GM19025 (cell line): Measurements from ENCODE around the gene NOS3.

ENCODE experiments used
- ATAC-seq: cut with Tn5 transposase; IDR thresholded peaks from one replicate; pipeline ENCODE4 v1.9.1; 2021; ENCODE audit warnings: mild to moderate bottlenecking, low read depth, moderate library complexity; ENCODE audit not compliant: unreplicated experiment

NOS3 gene

GRCh38 chr7:150977382-150978125 lies 13.3 kb upstream of the NOS3 start:
- no peak for ATAC-seq

- ATAC-seq = no peak
These were observed 12.6 kb upstream of the NOS3 start, which contains the start of gene KCNH2 for GRCh38 chr7:150978126-150978789. TSS of gene KCNH2 (minus strand) at chr7:150978321. CDS start at chr7:150977913, 408 bp downstream.

DNA sequence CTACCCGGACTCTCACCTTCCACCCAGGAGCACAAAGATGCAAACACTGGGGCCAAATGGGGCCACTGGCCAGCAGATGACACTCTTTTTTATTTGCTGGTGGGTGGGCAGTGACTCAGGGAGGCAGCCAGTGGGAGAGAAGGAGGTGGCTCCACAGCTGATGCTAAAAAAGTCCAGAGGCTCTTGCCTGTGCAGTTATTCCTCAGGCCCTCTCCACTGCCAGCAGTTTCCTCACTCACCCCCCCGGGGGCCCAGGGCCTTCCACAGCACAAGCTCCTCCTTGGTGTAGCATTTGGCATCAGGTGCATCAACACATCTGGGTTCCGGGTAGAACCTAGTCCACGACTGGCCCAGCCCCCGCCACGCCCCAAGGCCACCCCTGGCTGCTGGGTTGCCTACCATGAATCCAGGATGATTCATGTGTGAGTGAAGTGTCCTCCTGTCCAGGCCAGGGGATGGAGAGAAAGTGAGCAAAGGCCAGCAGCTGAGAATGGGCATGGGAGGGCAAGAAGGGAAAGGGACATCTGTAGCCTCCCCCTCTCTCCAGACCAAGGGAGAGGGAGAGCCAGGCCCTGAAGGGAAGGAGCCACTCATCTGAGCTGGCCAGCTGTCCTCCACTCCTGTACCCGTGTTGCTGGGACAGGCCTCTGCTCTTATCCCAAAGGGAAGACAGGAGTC lies 11.0 kb upstream of the NOS3 start:
- no peak for ATAC-seq

DNA sequence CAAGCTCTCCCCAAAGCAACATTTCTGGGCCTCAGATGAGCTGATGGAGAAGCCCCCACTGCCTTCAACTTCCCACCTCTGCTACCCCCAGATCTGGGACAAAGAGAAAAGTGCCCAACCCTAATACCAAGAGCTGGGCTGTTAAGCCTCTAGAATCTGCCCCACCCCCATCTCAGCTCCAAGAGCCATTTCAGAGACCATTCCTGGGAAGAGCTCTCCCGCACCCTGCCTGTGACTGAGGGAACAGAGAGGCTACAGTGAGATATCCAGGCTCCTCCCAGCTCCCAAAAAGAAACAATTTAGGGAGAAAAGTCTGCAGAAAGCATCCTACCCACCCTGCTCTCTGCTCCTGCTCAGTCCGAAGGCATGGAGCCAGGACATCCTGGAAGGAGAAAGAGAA lies 10.2 kb upstream of the NOS3 start:
- ATAC-seq = no peak

- no peak for ATAC-seq
These were observed 9.2 kb upstream of the NOS3 start for GRCh38 chr7:150981644-150982043.

GRCh38 chr7:150982351-150982750 lies 8.5 kb upstream of the NOS3 start:
- no peak for ATAC-seq

DNA sequence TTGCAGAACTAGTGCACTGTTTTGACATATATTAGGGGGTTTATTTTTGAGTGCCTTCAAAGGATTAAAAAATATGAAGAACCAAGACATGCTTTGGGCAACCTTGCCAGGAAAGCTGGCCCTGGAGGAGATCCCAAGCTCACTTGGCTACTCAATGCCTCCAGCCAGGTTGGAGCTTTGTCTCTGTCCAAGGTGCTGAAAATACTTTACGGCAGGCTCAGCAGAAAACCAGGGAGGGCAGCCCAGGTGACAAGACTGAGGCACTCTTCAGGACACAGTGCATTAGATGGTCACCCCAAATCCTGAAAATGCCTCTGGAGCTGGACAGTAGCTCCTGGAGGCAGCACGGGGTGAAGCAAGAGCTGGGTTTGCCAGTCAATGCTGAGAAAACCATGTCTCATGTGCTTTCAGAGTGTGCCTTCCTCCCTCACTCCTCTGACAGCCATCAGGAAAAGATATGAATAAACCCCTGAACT lies 6.9 kb upstream of the NOS3 start:
- no peak for ATAC-seq

DNA sequence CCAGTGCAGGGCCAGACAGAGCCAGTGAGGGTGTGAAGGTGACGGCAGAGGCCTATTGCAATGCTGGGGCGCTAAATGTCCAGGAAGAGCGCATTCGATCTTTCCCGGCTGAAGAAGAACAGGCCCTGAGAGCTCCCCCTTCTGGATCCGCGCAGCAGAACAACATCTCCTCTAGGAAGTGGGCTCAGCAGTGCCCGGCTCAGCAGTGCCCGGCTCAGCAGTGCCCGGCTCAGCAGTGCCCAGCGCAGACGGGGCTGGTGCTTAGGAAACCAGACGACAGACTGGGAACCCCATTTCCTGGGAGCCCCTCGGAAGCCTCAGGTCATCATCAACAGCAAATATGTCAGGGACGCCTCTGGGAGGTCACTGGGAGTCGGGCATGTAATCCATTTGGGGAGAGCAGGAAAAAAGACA lies 4.7 kb upstream of the NOS3 start:
- ATAC-seq = no peak

DNA sequence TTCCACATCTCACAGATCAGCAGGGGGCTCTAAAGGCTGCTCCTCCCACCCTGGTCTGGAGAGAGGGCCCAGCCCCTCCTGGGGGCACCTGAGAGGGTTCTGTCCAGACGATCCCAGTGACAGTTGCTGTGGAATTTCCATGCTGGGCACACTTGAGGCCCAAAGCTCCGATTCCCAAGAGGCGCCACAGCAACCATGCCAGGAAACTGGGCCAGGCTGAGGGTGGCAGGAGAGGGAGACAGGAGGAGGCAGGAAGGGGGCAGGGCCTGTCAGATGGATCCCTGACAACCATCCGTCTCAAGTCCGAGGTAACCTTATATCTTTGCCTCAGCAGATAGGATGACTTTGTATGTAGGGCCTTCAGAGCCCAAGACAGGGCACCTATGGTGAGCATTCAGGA lies 4.3 kb upstream of the NOS3 start:
- no peak for ATAC-seq

DNA sequence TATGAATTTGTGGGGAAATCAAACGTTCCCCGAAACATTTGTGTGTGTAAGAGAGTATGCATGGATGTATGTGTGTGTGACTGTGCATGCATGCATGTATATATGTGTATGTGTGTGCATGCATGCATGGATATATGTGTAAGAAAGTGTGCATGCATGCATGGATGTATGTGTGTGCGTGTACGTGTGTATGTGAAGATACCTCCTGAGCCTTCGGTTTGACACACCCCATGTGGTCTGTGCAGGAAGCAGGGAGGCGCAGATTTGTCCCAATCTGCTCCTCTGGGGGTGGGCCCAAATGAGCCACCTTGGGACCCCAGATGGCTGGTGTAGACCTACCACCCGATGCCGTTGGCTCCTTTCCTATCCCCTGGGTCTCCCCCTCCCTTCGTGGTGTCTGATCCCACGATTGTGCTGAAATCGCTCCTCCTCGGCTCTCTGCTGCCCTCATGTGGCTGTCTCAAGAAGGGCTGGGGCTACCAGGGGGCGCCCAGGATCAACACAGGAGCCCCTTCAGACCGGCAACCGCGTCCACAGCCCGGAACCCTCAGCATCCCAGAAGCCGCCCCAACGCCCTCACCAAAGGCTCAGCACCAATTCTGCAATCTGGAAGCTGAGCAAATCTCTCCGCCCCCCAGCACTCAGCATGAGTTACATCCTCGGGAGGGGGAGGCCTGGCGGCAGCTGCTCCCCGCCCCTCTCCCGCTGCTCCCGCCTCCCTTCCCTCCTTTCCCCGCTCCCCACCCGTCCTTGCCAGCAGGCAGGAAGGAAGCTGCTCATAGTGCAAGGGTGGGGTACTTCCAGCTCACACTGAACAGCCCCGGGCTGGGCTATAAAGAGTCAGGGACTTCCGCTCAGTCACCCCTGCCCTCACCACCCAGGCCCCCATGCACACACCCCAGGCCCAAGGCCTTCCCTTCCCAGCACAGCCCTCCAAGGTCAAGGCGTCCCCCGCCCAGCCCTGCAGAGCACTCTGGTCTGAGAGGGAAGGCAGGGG lies 2.3 kb upstream of the NOS3 start:
- no peak for ATAC-seq

- no peak for ATAC-seq
These were observed 1.4 kb upstream of the NOS3 start for GRCh38 chr7:150989456-150989855.

GRCh38 chr7:150992051-150992640 lies 1.3 kb downstream of the NOS3 start:
- ATAC-seq = no peak

DNA sequence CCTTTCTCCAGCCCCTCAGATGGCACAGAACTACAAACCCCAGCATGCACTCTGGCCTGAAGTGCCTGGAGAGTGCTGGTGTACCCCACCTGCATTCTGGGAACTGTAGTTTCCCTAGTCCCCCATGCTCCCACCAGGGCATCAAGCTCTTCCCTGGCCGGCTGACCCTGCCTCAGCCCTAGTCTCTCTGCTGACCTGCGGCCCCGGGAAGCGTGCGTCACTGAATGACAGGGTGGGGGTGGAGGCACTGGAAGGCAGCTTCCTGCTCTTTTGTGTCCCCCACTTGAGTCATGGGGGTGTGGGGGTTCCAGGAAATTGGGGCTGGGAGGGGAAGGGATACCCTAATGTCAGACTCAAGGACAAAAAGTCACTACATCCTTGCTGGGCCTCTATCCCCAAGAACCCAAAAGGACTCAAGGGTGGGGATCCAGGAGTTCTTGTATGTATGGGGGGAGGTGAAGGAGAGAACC lies 2.1 kb downstream of the NOS3 start:
- ATAC-seq = peak; percentile 48

- ATAC-seq = no peak
These were observed 2.7 kb downstream of the NOS3 start for GRCh38 chr7:150993511-150993910.

DNA sequence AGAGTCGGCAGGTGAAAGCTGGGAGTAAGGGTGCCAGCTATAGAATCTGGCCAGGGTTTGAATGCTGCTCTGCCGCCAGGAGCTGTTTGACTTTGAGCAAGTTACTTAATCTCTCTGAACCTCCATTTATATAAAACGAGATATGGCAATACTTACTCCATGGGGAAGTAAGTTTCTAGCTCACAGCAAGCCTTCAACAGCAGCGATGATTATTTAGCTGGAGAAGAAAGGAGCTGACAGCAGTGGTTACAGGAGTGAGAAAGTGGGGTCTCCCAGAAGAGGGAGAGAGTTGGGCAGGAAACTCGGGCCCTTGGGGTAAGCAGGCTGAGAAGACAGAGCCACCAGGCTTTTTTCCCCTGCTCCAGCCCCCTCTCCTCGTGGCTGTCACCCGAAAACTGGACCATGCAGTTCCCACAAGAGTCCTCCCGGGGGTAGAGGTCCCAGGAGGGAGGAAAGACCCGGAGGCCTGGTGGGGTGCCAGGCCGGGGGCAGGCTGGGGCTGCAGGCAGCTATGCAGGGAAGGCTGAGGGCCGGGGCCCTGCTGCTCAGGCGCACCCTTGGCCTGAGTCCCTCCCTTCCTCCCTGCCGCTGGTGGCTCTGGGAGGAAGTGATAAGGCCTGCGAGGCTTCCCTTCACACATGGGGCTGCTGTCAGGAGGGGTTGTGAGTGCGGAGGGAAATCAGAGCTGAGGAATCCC lies 3.5 kb downstream of the NOS3 start:
- no peak for ATAC-seq

GRCh38 chr7:150994838-150995510 lies 4.2 kb downstream of the NOS3 start:
- ATAC-seq = no peak

- ATAC-seq = no peak
These were observed 5.7 kb downstream of the NOS3 start for GRCh38 chr7:150996376-150997074.

DNA sequence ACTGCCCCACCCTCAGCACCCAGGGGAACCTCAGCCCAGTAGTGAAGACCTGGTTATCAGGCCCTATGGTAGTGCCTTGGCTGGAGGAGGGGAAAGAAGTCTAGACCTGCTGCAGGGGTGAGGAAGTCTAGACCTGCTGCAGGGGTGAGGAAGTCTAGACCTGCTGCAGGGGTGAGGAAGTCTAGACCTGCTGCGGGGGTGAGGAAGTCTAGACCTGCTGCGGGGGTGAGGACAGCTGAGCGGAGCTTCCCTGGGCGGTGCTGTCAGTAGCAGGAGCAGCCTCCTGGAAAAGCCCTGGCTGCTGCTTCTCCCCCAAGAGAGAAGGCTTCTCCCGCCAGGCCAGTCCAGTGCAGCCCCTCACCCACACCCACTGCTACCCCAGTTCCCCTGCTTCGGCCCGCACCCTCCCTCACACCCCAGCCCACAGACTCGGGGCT lies 6.3 kb downstream of the NOS3 start:
- ATAC-seq = no peak
